Mammary epithelial cell (primary cell): Measurements from ENCODE around the gene CCT6B.

Experiments
- CTCF ChIP-seq, 2 donors: IDR thresholded peaks in 1 of 2; conservative IDR thresholded peaks in 1 of 2; 2 replicates each; pipeline ENCODE4 v1.5.1; 2011 to 2012; ENCODE audit warnings: inconsistent platforms in 2 of 2, low read length in 2 of 2, mild to moderate bottlenecking in 2 of 2, control low read depth in 1 of 2, low read depth in 1 of 2; ENCODE audit not compliant: insufficient read depth in 1 of 2; ENCODE audit errors: extremely low read depth in 1 of 2
- EZH2 ChIP-seq: IDR thresholded peaks from 2 replicates; pipeline ENCODE4 v1.6.1; 2012; ENCODE audit warnings: low read length, inconsistent platforms, borderline replicate concordance

DNA sequence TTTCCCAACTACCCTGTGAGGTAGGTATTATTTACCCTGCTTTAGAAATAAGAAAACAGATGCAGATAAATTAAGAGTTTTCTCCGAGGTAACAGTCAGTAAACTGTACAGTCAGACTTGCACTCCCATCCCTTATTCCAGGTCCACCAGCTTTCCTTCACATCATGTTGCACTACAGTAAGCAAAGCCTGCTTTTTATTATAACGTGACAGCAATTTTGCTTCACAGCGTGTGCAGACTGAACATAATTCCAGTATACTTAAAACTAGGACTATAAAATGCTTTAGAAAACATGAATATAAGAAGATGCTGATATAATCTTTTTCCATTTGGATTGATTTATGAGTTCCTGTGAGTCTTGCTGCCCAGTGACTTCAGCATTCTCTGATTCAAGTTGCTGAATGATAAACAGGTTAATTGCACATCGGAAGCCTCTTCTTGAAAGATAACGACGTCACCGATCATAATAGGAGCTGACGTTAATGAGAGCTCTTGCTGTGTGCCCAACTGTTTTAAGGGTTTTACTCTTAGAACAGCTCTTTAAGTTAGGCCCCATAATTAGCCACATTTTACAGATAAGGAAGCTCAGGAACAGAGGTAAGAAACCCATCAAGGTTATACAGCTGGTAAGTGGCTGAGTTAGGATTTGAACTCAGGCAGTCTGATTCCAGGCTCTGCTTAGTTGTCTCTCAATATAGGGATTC, 20.4 kb upstream of the CCT6B start:
- TF ChIP-seq CTCF (conservative IDR thresholded peaks at IDR 0.05 in 1 of 2, IDR thresholded peaks at IDR 0.05 in 1 of 2; ENCODE audit: extremely low read depth in 1 of 2, insufficient read depth in 1 of 2, low read depth in 1 of 2, low read length in 2 of 2): no peak
- no peak for TF ChIP-seq EZH2
